PFSK-1 (cell line): ENCODE results near the gene GLIS1.

ENCODE experiments used
- POLR2AphosphoS5 ChIP-seq: IDR thresholded peaks from 2 replicates; pipeline ENCODE4 v1.6.1; 2012; ENCODE audit warnings: low read depth, mild to moderate bottlenecking, control low read depth, low read length, moderate library complexity
- SIN3A ChIP-seq: IDR thresholded peaks from 2 replicates; pipeline ENCODE4 v1.6.1; 2012; ENCODE audit warnings: mild to moderate bottlenecking, low read length, moderate library complexity, borderline replicate concordance; ENCODE audit not compliant: insufficient read depth
- TF ChIP-seq, protein P1 (sequence below), 2 experiments: IDR thresholded peaks; 2 replicates each; pipeline versions ENCODE4 v1.6.1 to v1.8.0; 2011 to 2012; ENCODE audit warnings: low read depth in 2 of 2, low read length in 2 of 2, control low read depth in 1 of 2, inconsistent platforms in 1 of 2, mild to moderate bottlenecking in 1 of 2, moderate library complexity in 1 of 2; ENCODE audit not compliant: insufficient read depth in 1 of 2

DNA sequence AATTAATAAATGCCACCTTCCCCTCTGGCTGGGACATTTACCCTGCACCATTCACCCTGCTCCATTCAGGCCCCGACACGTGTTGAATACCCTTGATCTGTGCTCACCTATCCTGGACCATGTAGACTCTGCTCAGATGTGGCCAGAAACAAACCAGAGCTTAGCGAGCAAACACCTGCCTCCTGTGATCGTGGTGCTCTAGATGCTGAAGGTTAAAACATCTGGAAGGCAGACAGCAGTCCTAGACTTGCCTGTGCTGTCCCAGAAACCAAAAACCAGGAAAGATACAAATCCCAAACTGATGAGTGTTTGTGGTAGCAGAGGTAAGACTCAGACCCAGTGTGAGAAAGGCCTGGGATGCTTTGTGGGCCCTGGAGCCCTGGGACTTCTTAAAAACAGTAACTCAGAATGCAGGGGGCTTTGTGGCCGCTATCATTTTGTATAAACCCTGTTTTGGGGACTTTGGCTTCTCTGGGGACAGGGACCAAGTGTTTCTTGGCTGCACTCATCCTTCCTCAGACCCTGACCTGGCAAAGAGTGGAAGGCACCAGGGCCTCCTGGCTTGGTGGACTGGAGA, 180.1 kb downstream of the GLIS1 start:
- TF ChIP-seq POLR2AphosphoS5 = no peak
- TF ChIP-seq, protein P1, sequence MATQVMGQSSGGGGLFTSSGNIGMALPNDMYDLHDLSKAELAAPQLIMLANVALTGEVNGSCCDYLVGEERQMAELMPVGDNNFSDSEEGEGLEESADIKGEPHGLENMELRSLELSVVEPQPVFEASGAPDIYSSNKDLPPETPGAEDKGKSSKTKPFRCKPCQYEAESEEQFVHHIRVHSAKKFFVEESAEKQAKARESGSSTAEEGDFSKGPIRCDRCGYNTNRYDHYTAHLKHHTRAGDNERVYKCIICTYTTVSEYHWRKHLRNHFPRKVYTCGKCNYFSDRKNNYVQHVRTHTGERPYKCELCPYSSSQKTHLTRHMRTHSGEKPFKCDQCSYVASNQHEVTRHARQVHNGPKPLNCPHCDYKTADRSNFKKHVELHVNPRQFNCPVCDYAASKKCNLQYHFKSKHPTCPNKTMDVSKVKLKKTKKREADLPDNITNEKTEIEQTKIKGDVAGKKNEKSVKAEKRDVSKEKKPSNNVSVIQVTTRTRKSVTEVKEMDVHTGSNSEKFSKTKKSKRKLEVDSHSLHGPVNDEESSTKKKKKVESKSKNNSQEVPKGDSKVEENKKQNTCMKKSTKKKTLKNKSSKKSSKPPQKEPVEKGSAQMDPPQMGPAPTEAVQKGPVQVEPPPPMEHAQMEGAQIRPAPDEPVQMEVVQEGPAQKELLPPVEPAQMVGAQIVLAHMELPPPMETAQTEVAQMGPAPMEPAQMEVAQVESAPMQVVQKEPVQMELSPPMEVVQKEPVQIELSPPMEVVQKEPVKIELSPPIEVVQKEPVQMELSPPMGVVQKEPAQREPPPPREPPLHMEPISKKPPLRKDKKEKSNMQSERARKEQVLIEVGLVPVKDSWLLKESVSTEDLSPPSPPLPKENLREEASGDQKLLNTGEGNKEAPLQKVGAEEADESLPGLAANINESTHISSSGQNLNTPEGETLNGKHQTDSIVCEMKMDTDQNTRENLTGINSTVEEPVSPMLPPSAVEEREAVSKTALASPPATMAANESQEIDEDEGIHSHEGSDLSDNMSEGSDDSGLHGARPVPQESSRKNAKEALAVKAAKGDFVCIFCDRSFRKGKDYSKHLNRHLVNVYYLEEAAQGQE (IDR thresholded peaks at IDR 0.05; ENCODE audit: insufficient read depth in 1 of 2, low read depth in 2 of 2, low read length in 2 of 2) = no peak
- no peak for TF ChIP-seq SIN3A
